ENCODE measurements around the gene GIMAP7. TPM values are rescaled to one million over a fixed set of nuclear protein-coding genes. Genes with fewer than 3 reads are reported as not detected.

GIMAP7 gene
- total RNA-seq, 1 donor from 2014 or later = 16.8 TPM

DNA sequence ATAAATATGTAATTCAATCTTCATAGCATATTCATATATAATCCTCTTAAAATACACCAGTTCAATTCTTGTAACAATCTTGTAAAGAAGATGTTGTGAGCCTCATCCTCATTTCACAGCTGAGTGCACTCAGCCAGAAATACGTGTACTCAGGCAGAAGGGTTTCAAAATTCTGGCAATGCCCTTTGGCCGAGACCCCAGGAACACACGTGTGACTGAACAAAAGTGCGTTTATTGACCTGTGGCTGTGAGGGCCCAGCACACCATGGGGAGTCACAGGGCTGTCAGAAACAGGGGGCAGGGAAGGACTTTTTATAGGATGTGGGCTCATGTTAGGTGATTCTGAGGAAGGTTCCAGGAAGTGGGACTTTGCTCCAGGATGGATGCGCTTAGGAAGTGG is 42.8 kb upstream of the GIMAP7 start:
- Histone ChIP-seq H3K27me3 (ENCODE audit: low read depth) (no peaks in the 10 kb centered on the region), H3K9me3 (replicated peaks) (no peaks in the 10 kb centered on the region), H3K36me3 (peaks cover 62% of the 10 kb centered on the region), H3K4me3 (peak overlapping the region; percentile 16), H3K4me1 (peaks cover 55% of the 10 kb centered on the region), H3K27ac (replicated peaks) (peak overlapping the region; percentile 22)
- no peak for DNase-seq
- intact Hi-C loops (cut with micrococcal nuclease) = no loop called here
- no peak for TF ChIP-seq CTCF (IDR thresholded peaks at IDR 0.05; ENCODE audit: borderline replicate concordance)

GRCh38 chr7:150473902-150474301 is 40.8 kb upstream of the GIMAP7 start:
- Histone ChIP-seq H3K4me1 (peaks cover 62% of the 10 kb centered on the region), H3K9me3 (replicated peaks) (no peaks in the 10 kb centered on the region), H3K4me3 (peak overlapping the region; percentile 21), H3K27me3 (ENCODE audit: low read depth) (no peaks in the 10 kb centered on the region), H3K36me3 (peaks cover 61% of the 10 kb centered on the region), H3K27ac (replicated peaks) (peak overlapping the region; percentile 50)
- DNase-seq = no peak
- intact Hi-C loops (cut with micrococcal nuclease) = no loop called here
- TF ChIP-seq CTCF (IDR thresholded peaks at IDR 0.05; ENCODE audit: borderline replicate concordance) = no peak

GRCh38 chr7:150476285-150476684 is 38.4 kb upstream of the GIMAP7 start:
- Histone ChIP-seq H3K36me3 (peaks cover 53% of the 10 kb centered on the region), H3K27me3 (ENCODE audit: low read depth) (no peaks in the 10 kb centered on the region), H3K9me3 (replicated peaks) (no peaks in the 10 kb centered on the region), H3K4me3 (no peak overlapping the region), H3K27ac (replicated peaks) (peak overlapping the region; percentile 27), H3K4me1 (peaks cover 76% of the 10 kb centered on the region)
- DNase-seq = no peak
- no peak for TF ChIP-seq CTCF (IDR thresholded peaks at IDR 0.05; ENCODE audit: borderline replicate concordance)
- intact Hi-C loops (cut with micrococcal nuclease) = no loop called here

DNA sequence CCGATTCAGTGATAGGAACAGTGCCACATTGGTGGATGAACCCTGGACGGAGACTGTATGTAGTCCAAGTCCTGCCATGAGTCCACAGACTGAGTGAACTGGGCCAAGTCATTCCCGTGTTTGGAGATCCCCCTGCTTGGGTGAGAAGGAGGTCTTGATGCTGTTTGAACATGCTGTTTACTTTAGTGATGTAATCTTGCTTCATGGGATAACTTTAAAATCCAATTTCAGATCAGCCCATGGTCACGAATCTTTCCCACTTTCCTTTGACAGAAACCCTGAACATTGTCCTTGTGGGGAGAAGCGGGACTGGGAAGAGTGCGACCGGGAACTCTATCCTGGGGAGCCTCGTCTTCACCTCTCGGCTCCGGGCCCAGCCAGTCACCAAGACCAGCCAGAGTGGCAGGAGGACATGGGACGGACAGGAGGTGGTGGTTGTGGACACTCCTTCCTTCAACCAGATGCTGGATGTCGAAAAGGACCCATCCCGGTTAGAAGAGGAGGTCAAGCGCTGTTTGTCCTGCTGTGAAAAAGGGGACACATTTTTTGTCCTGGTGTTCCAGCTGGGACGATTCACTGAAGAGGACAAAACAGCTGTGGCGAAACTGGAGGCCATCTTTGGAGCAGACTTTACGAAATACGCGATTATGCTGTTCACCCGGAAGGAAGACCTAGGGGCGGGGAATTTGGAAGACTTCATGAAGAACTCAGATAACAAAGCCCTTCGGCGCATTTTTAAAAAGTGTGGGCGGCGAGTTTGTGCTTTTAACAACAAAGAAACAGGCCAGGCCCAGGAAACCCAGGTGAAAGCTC is 37.6 kb upstream of the GIMAP7 start:
- H3K27ac ChIP-seq (replicated peaks) = peak overlapping the region; percentile 84
- no peak for TF ChIP-seq CTCF (IDR thresholded peaks at IDR 0.05; ENCODE audit: borderline replicate concordance)
- no peak for DNase-seq
- H3K9me3 ChIP-seq (replicated peaks) = no peaks in the 10 kb centered on the region
- H3K4me1 ChIP-seq = peaks cover 75% of the 10 kb centered on the region
- intact Hi-C loops (cut with micrococcal nuclease) = no loop called here
- H3K27me3 ChIP-seq (ENCODE audit: low read depth) = no peaks in the 10 kb centered on the region
- H3K4me3 ChIP-seq = no peak overlapping the region
- peaks cover 46% of the 10 kb centered on the region for H3K36me3 ChIP-seq

- intact Hi-C loops (cut with micrococcal nuclease) = no loop called here
- Histone ChIP-seq H3K27me3 (ENCODE audit: low read depth) (no peaks in the 10 kb centered on the region), H3K36me3 (peaks cover 31% of the 10 kb centered on the region), H3K4me3 (no peak overlapping the region), H3K27ac (replicated peaks) (peak overlapping the region; percentile 84), H3K9me3 (replicated peaks) (no peaks in the 10 kb centered on the region), H3K4me1 (peaks cover 62% of the 10 kb centered on the region)
- no peak for DNase-seq
- no peak for TF ChIP-seq CTCF (IDR thresholded peaks at IDR 0.05; ENCODE audit: borderline replicate concordance)
Observed at GRCh38 chr7:150479023-150479716, 35.5 kb upstream of the GIMAP7 start.

All from left ventricle myocardium inferior (tissue), 1 donor.